Activated CD4-positive, alpha-beta T cell treated with anti-CD3 and anti-CD28 coated beads, Interleukin-2, Interleukin-6, amounts not matched to agents 100 ng/mL and 50 ng/mL, durations not matched to agents 16 hours and 8 hours (primary cell): ENCODE data around the gene SUCLA2.
"Not testable (repeated sequence)": the region's sequence is repeated elsewhere in the genome, so short reads cannot be mapped to it uniquely, and the experiment has no call there.

Experiments
- DNase-seq: peaks from one replicate; pipeline ENCODE4 v3.0.0-alpha.2; 2020

Gene SUCLA2

DNA sequence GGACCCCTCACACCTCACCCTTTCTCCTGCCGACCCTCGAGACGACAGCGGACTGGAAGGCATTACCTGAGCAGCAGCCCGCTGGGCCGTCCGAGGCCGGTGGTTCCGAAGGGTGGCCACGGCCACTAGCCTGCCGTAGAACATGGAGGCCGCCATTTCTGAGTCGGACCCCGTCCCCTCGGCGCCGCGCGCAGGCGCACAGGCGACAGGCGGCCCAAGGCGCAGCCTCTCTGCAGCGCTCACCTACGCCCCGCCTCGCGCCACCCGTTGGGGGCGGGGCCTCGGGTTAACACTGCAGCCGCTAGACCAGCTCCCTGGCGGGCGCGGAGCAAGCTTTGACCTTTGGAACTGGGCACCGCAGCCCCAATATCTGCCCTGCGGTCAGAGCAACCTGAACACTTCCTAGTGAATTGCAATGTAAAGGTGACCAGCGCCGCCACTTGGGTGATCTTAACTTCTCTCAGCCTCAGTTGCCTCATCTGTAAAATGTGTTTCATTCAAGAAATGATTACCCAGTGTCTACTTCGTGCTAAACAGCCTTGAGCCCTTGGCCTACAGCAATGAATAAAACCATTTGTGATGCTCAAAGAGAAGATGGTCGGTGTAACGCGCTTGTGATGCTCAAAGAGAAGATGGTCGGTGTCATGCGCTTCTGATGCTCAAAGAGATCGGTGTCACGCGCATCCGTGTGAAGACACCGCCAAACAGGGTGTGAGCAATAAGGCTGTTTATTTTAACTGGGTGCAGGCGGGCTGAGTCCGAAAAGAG is at the start of gene SUCLA2:
SUCLA2 (minus strand) TSS at position 160 of the 768 bp plus-strand sequence; CDS start at position 156, 4 bp downstream.
- DNase-seq: peak; percentile 96

DNA sequence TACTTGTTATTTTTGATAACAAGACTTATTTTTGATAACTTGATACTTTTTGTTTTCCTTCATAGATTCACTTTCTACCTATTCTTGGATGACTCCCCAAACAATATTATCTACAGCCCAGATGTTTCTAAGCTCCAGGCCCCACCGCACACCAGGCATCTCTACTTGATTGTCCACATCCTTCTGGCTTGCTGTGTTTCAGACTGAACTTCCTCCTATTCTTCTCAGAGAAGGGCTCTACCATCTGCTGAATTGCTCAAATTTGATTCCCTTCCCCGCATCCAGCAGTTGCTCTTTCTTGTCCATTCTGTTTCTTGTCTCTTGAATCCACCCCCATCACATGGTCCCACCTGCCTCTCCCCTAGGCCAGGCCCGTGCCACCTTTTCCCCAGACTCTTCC is 49.5 kb upstream of the SUCLA2 start:
- DNase-seq: no peak

DNA sequence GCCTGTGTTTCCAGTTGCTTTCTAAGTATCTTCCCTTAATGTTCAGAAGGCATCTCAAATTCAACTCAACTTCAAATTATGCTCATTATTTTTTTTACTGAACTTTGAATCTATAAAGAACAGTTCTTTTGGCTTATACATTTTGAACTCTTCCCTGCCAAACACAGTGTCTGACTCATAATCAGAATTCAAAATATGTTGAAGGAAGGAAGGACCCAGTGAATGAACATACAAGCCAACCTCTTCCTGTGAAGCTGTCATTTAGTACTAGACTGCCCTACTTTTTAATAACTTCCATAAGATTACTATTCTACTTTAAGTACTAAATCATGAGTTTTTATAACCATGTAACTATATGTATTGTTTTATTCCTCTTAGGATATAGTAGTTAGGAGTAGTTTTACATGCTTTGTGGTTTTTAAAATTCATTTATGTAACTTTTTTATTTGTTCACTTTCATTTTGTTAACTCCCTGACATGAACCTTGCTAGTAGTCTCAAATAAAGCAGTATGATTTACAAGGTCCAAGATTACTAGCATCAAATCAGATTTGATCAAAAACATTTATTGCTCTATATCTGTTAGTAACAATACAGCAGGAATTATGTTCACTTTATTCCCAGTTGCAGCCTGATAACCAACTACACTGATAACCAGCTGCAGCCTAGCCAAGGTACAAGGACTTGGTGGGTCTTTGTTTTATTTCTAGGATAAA is 42.9 kb upstream of the SUCLA2 start:
- peak; percentile 60 for DNase-seq

DNA sequence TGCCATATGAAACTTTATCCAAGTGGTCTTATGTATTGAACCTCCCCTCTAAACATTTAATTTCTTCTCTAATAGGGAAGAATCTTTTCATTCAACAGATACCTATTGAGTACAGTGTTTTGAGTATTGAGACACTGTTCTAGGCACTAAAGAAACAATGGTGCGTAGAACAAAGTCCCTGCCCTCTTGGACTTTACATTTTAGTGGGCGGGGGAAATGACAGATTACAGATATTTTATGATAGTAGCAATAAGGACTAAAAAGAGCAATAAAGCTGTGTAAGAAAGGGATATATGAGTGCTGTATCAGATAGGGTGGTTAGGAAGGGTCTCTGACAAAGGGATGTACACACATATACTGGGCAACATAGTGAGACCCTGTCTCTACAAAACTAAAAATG is 41.8 kb upstream of the SUCLA2 start:
- DNase-seq: no peak

DNA sequence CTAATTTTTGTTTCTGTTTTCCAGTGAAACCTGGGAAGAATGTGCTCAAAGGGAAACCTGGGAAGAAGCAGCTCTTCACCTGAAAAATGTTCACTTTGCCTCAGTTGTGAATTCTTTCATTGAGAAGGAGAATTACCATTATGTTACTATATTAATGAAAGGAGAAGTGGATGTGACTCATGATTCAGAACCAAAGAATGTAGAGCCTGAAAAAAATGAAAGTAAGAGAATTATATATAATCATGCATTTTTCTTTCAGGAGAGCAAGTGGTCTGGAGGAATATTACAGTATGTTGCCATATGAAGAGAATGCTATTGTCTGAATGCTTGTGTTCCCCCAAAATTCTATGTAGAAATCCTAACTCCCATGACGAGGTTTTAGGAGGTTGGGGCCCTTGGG is 39.8 kb upstream of the SUCLA2 start:
- no peak for DNase-seq

DNA sequence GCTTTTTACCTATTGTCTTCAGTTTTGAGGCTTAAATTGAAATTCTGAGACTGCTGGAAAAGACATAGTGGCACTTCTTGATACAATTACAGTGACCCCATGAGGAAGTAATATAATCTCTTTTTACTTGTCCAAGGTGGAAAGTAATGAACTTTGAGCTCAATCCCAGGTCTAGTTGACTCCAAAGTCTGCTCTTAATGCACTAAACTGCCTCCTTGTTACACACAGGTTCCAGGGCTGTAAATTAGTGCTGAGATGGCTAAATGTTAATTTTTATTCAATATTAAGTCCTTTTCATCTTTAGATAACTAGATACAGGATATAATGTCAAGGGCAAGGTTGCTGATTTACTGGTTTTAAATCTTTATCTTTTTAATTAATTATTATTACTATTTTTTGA is 39.0 kb upstream of the SUCLA2 start:
- no peak for DNase-seq

DNA sequence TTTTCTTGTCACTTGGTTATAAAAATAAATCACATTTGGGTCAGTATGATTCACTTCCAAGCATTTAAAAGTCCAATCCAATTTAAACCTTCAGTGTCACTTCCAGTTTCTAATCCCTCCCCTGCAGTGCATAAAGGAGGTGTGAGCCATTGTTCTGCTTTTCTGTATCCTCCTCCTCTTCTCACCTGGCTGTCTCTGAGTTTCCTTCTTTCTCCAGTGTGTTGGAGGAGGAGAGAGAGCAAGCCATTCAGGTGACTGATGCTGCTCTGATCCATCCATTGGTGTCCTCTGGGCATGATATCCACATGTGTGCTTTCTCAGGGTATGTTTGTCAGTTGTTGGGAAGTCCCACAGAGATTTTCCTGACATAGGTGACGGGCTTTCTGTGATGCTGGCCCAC is 37.7 kb upstream of the SUCLA2 start:
- DNase-seq: no peak

DNA sequence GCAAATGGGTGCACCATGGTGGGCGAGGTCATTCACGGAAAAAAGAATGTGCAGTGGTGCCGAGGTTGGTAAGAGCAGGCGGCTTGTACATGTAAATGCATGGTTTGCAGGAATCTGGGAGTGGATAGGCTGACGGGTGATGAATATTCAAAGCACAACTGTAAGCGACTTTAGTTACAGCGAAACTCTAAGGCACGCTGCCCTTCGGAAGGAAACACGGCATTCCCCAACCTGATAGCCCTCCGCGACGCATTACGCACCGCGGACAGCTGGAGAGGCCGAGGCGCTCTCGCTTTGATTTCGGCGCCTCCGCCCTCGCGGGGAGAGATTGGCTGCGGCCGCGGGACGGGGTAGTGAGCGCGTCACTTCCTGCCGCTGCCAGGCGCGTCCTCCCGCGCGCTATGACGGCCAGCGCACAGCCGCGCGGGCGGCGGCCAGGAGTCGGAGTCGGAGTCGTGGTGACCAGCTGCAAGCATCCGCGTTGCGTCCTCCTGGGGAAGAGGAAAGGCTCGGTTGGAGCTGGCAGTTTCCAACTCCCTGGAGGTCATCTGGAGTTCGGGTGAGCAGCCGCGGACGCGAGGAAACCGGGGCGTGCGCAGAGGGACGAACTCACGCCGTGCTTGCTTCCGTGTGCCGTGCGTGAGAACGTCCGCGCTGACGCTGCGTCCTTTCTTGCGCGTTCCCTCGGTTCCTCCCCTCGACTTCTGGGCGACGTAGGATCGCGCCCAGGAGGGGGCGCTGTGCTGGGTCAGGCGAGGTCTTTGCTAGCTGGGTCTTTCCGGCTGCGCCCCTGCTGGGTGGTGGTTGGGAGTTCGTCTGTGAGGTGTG is 36.5 kb upstream of the SUCLA2 start, which contains the start of gene NUDT15:
NUDT15 (plus strand) TSS at position 381 of the 828 bp plus-strand sequence; CDS start at position 402, 21 bp downstream.
- DNase-seq: peak; percentile 97

DNA sequence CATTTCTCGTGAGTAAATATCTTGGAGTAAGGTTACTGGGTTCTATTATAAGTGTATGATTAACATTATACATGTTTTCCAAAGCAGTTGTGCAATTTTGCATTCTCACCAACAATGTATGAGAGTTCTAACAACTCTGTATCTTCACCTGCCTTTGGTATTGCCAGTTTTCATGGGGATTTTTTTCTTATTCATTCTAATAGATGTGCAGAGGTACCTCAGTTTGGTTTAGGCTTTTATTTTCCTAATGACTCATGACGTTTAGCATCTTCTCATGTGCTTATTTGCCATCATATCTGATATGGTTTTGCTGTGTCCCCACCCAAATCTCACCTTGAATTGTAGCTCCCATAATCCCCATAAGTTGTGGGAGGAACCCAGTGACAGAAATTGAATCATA is 28.8 kb upstream of the SUCLA2 start:
- DNase-seq: no peak

DNA sequence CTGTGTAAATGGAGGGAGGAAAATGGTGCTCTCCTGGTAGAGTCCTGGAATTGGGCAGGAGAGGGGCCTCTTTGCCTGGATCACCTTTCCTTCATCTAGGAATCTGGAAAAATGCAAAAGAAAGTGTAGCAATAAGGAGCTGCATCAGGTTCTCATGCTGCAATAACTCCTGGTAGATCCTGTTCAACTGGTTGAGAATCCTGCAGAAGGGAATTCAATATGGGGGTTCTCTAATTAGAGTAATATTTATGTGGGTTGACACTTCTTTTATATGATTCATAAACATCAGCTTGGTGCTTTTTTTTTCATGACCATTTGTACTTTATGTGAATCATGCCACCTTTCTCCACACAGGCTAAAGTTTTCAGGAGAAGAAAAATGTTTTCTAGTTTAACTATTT is 27.0 kb upstream of the SUCLA2 start:
- no peak for DNase-seq

DNA sequence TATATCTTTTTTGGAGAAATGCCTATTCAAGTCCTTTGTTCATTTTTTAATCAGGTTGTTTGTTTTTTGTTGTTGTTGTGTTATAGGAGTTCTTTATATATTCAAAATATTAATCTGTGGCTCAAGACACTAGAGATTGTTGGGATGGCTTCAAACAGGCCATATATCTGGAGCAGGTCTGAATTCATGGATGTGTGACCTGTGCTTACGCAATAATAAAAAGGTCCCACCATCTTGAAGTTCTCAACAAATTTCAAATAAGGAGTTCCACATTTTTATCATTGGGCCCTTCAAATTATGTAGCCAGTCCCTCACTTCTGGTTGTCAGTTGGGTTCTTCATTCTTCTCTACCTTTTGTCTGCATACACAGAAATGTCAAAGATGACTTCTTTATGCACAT is 18.7 kb upstream of the SUCLA2 start:
- no peak for DNase-seq

DNA sequence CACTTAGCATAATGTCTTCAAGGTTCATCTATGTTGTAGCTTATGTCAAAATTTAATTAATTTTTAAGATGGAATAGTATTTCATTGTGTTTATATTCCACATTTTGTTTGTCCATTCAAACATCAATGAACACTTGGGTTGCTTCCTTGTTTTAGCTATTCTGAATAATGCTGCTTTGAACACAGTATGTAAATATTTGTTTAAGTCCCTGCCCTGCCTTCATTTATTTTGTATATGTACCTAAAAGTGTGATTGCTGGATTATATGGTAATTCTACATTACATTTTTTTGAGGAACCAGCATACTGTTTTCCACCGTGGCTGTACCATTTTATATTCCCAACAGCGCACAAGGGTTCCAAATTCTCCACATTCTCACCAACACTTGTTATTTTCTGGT is 17.6 kb upstream of the SUCLA2 start:
- DNase-seq: no peak

DNA sequence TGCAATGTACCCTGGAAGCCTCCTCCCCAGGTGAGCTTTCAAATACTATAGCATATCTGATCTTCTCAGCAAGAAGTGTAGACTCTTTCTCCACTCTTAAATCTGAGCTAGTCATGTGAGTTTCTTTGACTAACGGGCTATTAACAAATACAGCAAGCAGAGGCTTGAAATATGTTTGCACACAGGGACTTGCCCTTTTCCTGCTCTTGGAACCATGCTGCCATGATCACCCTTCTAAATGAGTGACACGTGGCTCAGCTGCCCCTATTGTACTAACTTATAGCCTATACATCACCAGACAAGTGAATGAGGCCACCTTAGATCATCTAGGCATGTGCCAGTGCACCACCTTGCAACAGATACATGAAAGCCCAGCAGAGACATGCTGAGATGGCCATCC is 13.3 kb upstream of the SUCLA2 start:
- no peak for DNase-seq

DNA sequence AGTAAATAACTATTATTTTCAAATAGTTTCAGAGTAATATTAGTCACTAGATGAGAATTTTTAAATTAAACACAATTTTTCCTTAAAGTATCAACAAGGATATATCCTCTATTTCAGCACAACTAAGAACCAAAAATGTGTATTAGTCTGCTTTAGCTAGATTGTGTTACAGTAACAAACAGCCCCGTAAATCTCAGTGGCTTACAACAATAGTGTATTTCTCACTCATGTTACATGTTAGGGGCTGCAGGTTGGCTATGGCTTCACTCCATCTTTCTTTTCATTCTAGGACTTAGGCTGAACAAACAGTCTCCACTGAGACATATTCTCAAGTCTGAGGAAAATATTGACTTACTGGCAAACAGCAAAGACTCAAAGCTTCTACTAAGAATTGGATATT is 11.6 kb upstream of the SUCLA2 start:
- DNase-seq: no peak

DNA sequence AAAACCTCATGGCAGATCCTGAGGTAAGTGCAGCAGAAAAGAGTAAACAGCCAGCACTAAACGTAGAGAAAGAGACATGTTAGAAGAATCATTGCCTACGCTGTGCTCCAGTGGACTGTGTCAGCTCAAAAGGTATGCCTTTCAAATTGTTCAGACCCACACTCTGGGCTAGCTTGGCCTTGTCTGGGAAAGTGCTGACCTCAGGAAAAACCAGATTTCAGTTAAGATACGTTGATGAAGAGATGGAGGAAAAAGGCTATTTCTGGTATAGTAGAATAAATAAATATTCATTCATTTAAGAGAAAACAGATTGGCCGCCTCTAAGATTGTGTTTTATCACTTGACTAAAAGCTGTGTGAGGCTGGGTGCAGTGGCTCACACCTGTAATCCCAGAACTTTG is 9.6 kb upstream of the SUCLA2 start:
- DNase-seq: no peak

DNA sequence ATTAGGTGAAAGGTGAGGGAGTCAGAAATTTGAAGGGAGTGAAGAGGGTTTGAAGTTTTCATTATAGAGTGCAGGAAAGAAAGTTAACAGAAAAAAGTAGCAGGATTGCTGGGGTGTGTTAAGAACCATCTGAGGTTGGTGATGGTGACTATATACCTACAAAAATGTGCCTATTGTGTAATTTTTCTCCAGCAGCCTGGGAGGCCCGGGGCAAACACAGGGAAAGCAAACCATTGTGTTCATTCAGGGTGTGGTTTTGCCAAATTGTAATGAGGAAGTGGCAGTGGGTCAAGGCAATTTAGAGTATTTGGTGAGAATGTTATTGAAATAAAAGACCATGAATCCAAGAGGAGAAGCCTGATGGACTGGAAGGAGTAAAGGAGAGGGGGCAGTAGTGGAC is 8.2 kb upstream of the SUCLA2 start:
- DNase-seq: no peak

DNA sequence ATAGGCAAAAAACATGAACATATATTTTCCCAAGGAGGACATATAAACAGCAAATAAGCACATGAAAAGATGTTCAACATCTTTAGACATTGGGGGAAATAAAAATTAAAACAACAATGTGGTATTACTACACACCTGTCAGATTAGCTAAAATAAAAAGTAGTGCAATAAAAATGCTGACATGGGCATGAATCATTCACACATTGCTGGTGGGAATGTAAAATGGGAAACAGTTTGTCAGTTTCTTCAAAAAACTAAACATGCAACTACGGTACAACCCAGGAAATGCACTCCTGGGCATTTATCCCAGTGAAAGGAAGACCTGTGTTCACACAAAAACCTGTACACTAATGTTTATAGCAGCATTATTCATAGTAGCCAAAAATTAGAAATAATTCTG is 5.3 kb upstream of the SUCLA2 start:
- no peak for DNase-seq

DNA sequence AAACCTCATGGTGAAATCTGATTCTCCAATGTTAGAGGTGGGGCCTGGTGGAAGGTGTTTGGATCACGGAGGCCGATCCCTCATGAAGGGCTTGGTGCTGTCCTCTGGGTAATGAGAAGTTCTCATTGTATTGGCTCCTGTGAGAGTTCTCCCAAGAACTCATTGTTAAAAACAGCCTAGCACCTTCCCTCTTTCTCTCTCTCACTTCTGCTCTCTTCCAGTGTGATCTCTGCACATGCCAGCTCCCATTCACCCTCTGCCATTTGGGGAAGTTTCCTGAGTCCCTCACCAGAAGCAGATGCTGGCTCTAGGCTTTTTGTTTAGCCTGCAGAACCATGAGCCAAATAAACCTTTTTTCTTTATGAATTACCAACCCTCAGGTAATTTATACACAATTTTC is 3.1 kb upstream of the SUCLA2 start:
- DNase-seq: no peak

DNA sequence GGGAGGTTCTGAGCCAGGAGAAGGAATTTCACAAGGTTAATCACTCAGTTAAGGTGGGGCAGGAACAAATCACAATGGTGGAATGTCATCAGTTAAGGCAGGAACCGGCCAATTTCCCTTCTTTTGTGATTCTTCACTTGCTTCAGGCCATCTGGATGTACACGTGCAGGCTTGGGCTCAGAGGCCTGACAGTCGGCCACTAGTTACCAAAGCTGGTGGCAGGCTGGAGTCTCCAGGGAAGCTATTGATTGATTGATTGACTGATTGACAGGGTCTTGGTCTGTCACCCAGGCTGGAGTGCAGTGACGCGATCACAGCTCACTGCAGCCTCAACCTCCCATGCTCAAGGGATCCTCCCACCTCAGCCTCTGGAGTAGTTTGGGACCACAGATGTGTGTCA is 926 bp upstream of the SUCLA2 start:
- DNase-seq: not testable (repeated sequence)

DNA sequence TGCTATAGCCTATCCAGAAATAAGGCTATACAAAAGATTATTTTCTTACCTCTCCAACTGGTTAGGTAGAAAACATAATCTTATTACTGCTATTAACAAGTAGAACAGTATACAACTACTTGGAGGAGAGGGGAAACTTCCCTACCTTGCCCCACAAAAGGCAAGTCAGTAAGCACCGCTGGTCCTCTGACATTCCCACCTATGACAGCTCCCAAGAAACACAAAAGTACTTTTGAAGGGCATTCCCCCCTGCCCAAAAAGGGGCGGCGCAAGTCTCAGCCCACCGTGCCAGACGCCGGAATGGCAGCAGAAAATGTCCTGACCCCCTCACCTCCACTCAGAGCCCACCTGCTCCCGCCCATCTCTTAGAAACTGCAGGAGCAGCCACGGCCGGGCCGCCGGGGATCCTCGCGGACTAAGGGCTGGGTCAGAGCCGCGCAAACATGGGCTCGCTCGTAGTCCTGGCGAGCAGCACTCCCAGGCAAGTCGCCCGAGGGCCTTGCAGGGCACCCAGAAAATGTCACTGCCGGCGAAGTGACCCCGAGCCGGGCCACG is 437 bp downstream of the SUCLA2 start:
- peak; percentile 11 for DNase-seq

DNA sequence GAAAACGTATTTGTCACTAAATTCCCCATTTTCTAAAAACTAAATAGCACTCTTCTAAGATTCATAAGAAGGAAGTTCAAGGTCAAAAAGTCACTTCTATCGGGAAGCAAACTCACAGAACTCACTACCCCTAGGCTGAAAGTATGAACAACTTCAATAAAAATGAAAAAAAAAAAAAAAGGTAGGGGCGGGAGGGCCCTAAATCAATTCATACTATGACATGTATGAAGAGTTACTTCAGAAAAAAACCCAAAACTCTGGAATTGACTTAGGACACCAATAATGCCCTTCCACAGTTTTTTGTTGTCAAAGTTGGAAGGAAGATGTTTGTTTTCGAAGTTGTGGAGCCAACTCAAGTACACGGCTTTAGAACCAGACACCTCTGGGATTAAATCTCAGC is 1.1 kb downstream of the SUCLA2 start:
- no peak for DNase-seq

DNA sequence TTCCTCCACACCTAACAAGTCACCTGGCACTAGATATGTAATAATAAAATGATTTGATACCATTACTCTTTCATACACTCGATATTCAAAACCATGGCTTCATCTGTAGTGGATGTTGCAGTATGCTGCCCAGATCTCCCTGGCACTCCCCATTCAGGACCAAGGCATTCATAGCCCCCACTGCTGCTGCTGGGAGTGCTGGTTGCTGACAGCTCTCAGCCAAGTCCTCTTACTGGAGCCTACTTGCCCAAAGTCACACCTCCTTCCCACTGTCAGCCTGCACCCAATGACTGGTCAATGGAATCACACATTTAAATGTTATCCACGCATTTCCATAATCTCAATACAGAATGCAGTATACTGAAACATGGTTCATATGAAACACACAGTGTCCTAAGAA is 3.7 kb downstream of the SUCLA2 start:
- no peak for DNase-seq

DNA sequence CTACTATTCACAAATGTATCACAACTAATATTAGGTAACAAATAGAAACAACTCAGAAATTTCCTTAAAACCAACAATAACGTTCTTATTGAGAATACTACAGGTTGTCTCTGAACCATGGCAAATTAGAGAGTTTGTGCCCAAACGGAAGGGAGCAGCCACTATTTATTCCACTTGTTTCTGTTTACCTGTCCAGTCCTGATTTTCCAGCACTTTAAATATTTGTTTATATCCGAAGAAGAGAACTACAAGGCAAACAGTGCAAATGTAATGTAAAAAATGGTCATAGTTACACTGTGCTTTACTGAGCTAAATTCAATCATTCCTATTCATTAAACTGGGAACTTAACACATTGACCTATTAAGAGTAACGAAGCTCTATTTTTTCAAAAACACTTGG is 9.2 kb downstream of the SUCLA2 start:
- no peak for DNase-seq
